Transverse colon (tissue), 3 donors: ENCODE results near the gene ZBTB26.

Experiments used
- CTCF ChIP-seq, 5 experiments: fragments of 200-600 bp in 3 of 5; fragments of 450-650 bp in 2 of 5; sonication (generic) in 3 of 5; IDR thresholded peaks; 1 replicate in 2 of 5; 2 replicates in 3 of 5; pipeline ENCODE4 v1.5.1; 2016 to 2017; ENCODE audit warnings: antibody characterized with exemption in 5 of 5, inconsistent platforms in 3 of 5, mild to moderate bottlenecking in 2 of 5, moderate library complexity in 1 of 5
- EP300 ChIP-seq: sonication (generic); formaldehyde crosslinking; IDR thresholded peaks from one replicate; pipeline ENCODE4 v1.6.1; 2017; ENCODE audit warnings: antibody characterized with exemption, low read depth
- POLR2A ChIP-seq: fragments of 450-650 bp; IDR thresholded peaks from one replicate; pipeline ENCODE4 v1.6.1; 2016; ENCODE audit warnings: antibody characterized with exemption, mild to moderate bottlenecking, moderate library complexity

- no peak for TF ChIP-seq POLR2A
- no peak for TF ChIP-seq CTCF (IDR thresholded peaks at IDR 0.05)
- TF ChIP-seq EP300 = no peak
These were observed 10.4 kb upstream of the ZBTB26 start for GRCh38 chr9:122941582-122942234.
